ENCODE results near the gene PLSCR3.

DNA sequence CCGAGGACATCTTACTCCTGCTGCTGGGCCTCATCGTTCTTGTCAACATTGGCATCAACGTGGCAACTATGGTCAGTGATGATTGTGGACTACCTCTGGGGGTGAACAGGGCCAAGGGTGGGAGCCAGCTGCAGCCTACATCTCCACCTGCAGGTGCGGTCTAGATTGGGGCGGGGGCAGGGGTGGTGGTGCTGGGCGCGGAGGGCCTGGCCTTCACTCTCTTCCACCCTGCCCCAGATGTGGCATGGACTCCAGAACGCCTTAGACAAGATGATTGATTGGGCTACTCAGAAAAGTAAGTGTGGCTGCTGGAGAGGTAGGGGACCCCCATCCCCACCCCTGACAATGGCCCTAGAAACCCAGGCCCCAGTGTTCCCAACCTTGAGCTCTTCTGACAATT is 31.4 kb upstream of the PLSCR3 start:
- TF ChIP-seq CTCF (conservative IDR thresholded peaks at IDR 0.05) (no peak), EZH2 (IDR thresholded peaks at IDR 0.05; ENCODE audit: low read depth) (no peak)
